ENCODE data around the gene ZNF805. TPM values are rescaled to one million over a fixed set of nuclear protein-coding genes. Genes with fewer than 3 reads are reported as not detected.
"Not testable (repeated sequence)": the region's sequence is repeated elsewhere in the genome, so short reads cannot be mapped to it uniquely, and the experiment has no call there.

Gene ZNF805
- total RNA-seq, 1 donor from 2014 or later, result 22.8 TPM

GRCh38 chr19:57276430-57276829 lies 36.0 kb downstream of the ZNF805 start:
- Histone ChIP-seq H3K36me3 (peaks cover 6 to 7% of the 10 kb centered on the region in 2 donors), H3K27ac (no peak overlapping the region), H3K4me1 (peaks cover 0 to 6% of the 10 kb centered on the region in 2 donors), H3K4me3 (no peak overlapping the region), H3K9me3 (no peaks in the 10 kb centered on the region), H3K27me3 (no peaks in the 10 kb centered on the region)
- no peak for DNase-seq (ENCODE audit: low spot score in 2 of 2)
- no peak for TF ChIP-seq CTCF (IDR thresholded peaks at IDR 0.05)
- intact Hi-C loops (cut with DNase I), result no loop called here

- H3K4me3 ChIP-seq; H3K9me3 ChIP-seq; DNase-seq (ENCODE audit: low spot score in 2 of 2); intact Hi-C loops (cut with DNase I); H3K27ac ChIP-seq; H3K27me3 ChIP-seq: not testable (repeated sequence)
- Histone ChIP-seq H3K4me1 (peaks cover 11 to 12% of the 10 kb centered on the region in 2 donors), H3K36me3 (peaks cover 11 to 14% of the 10 kb centered on the region in 2 donors)
Measured at GRCh38 chr19:57278481-57278880, 38.0 kb downstream of the ZNF805 start.

GRCh38 chr19:57279418-57280164 lies 39.2 kb downstream of the ZNF805 start:
- intact Hi-C loops (cut with DNase I), result loop anchor here (1.0 to 10.0 kb wide), 8 partner anchors 39 to 887 kb away; partner anchors contain the start of genes TRAPPC2B, ZNF304, ZNF543 and ZNF547
- H3K27ac ChIP-seq, result peak overlapping the region; percentile 99 to 100
- TF ChIP-seq CTCF (IDR thresholded peaks at IDR 0.05), result peak in 2 of 3 experiments; percentile 8 to 43
- peak; percentile 81 to 96 for DNase-seq (ENCODE audit: low spot score in 2 of 2)
- H3K4me1 ChIP-seq, result peaks cover 11 to 12% of the 10 kb centered on the region in 2 donors
- H3K9me3 ChIP-seq, result peaks cover 0 to 19% of the 10 kb centered on the region in 2 donors
- H3K27me3 ChIP-seq, result no peaks in the 10 kb centered on the region
- peaks cover 21 to 22% of the 10 kb centered on the region in 2 donors for H3K36me3 ChIP-seq
- H3K4me3 ChIP-seq, result peak overlapping the region; percentile 93 to 98

- Histone ChIP-seq H3K4me1 (peaks cover 11 to 12% of the 10 kb centered on the region in 2 donors), H3K36me3 (peaks cover 25 to 27% of the 10 kb centered on the region in 2 donors), H3K27me3 (no peaks in the 10 kb centered on the region), H3K9me3 (peaks cover 0 to 25% of the 10 kb centered on the region in 2 donors), H3K27ac (peak within 1 kb of the TSS; percentile 99 to 100), H3K4me3 (peak within 1 kb of the TSS; percentile 93 to 98)
- peak; percentile 88 to 98 for DNase-seq (ENCODE audit: low spot score in 2 of 2)
- intact Hi-C loops (cut with DNase I), result loop anchor here (1.0 to 10.0 kb wide), 8 partner anchors 40 to 888 kb away; partner anchors contain the start of genes TRAPPC2B, ZNF304, ZNF543 and ZNF547
- peak in 1 of 3 experiments; percentile 2 for TF ChIP-seq CTCF (IDR thresholded peaks at IDR 0.05)
Measured at GRCh38 chr19:57280165-57280961, 39.9 kb downstream of the ZNF805 start, which contains the start of gene ZNF460. Gene ZNF460 (plus strand): TSS chr19:57280485. CDS start chr19:57280807, 322 bp downstream.

GRCh38 chr19:57280962-57281400 lies 40.5 kb downstream of the ZNF805 start:
- peaks cover 31 to 33% of the 10 kb centered on the region in 2 donors for H3K36me3 ChIP-seq
- no peak for TF ChIP-seq CTCF (IDR thresholded peaks at IDR 0.05)
- DNase-seq (ENCODE audit: low spot score in 2 of 2), result no peak
- peak overlapping the region; percentile 93 to 98 for H3K4me3 ChIP-seq
- peaks cover 0 to 32% of the 10 kb centered on the region in 2 donors for H3K9me3 ChIP-seq
- intact Hi-C loops (cut with DNase I), result loop anchor here (1.0 to 10.0 kb wide), 8 partner anchors 40 to 889 kb away; partner anchors contain the start of genes TRAPPC2B, ZNF304, ZNF543 and ZNF547
- no peaks in the 10 kb centered on the region for H3K27me3 ChIP-seq
- peaks cover 11 to 12% of the 10 kb centered on the region in 2 donors for H3K4me1 ChIP-seq
- H3K27ac ChIP-seq, result peak overlapping the region; percentile 99 to 100

Measured in ascending aorta (tissue), 2 donors.